Raji (cell line): Measurements from ENCODE around the gene ASCC1.

Experiments
- POLR2A ChIP-seq: IDR thresholded peaks from 2 replicates; pipeline ENCODE4 v1.6.1; 2011; ENCODE audit warnings: low read depth, low read length, control low read depth; ENCODE audit not compliant: insufficient read depth

The ASCC1 gene

DNA sequence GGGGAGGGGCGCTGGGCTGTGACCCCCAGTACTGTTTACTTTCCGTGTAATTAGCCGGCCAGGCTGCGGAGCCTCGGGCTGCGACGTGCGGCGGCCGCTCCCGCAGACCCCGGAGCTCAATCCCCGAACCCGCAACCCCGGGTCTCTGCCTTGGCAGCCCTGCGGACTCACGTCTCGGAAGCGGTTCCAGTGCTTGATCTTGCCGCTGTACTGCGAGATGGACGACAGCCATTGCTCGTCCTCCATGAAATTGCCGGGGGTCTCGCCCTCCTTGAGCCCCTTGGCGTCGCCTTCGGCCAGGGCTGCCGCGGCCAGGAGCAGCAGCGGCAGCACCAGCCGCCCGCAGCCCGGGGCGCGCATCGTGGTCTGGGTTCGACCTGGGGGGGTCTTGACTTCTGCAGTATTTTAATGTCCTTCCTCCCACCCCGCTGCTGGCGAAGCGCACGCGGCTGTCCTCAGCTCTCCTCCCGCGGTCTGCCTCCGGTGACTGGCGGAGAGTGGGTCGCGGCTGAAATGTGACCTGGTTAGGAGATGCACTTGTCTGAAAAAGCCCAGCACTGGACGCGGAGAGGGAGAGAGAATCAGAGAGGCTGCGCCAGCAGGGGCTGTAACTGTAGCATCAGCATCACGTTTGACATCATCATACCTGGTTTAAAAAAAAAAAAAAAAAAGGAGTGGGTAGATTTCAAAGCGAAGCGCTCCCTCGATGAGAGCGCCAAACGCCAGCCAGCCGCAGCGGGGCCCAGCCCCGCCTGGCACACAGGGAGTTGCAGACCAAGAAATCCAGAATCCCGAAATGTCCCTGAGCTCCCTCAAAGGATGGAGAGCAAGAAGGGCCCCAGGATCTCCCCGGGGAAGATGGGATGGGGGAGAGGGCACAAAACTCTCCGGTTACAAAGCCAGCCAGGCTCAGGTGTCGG lies 127.8 kb downstream of the ASCC1 start, which contains the start of gene SPOCK2:
TSS of gene SPOCK2 (minus strand) at position 583 of the 920 bp plus-strand sequence. CDS start at position 360, 223 bp downstream.
- TF ChIP-seq POLR2A, result no peak

DNA sequence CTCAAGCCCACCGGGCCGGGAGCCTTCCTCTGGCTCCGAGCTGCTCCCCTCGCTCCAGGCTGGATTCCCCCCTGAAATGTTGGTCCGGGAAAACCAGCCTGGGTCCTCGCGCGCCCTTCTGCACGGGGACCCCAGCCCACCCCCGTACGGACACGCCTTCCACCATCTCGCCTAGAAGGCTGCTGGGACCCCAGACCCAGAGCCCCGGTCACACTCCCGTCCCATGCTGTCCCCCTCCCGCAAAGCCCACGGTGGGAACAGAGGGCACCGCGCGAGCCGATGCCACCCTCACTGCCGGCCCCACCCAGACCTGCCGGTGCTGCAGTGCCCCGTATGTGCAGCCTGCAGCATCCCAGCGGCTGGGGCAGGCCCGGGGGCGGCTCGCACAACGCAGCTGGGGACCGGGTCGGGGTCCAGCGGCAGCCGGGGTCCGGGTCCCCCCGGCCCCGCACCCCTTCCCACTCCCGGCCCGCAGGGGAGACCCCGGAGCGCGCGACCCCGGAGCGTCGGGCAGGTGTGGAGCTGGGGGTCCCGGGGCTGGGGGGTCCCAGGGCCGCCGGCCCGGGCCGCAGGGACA lies 128.6 kb downstream of the ASCC1 start:
- TF ChIP-seq POLR2A, result no peak

DNA sequence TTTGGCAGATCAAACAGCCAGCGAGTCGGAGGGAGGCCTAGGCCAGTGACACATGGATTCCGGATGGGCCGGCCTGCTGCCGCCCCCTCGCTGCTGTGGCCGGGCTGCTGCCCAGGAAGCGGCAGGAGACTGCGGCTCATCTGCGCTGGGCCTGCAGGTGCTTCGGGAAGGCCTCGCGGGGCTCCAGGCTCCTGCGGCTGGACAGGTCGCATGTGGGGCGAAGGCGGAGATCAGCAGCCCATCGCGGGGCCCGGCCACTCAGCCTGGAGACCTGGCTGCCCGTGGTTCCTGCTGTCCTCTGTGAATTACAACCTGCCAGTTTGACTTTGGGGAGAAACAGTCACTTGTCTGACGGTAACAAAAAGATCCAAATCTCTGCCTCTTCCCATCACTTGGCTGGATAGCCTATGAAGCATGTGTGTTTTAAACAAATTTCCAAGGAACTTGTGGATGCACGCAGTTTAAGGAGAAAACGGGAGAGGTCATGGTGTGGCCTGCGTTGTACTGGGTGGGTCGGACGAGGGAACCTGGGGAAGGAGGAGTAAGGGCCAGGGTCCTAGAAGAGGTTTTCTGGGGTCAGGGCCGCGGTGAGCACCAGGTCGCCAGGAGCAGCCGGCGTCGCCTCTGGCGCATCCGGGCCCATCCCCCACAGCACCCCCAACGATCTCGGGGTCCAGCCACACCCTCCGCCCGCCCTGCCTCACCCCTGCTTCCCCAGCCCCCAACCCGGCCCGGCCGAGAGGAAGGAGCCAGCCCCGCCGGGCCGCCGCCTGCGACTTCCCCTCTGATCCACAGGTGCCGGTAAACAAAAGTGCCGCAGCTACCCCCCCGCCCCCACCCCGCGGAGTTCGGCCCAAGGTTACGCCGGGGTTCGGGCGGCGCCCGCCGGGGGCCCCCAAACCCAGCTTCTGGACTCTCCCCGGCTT lies 129.3 kb downstream of the ASCC1 start:
- TF ChIP-seq POLR2A, result no peak

- no peak for TF ChIP-seq POLR2A
Observed at GRCh38 chr10:72085864-72086465, 130.1 kb downstream of the ASCC1 start.

GRCh38 chr10:72085166-72085565 lies 130.9 kb downstream of the ASCC1 start:
- TF ChIP-seq POLR2A, result no peak

DNA sequence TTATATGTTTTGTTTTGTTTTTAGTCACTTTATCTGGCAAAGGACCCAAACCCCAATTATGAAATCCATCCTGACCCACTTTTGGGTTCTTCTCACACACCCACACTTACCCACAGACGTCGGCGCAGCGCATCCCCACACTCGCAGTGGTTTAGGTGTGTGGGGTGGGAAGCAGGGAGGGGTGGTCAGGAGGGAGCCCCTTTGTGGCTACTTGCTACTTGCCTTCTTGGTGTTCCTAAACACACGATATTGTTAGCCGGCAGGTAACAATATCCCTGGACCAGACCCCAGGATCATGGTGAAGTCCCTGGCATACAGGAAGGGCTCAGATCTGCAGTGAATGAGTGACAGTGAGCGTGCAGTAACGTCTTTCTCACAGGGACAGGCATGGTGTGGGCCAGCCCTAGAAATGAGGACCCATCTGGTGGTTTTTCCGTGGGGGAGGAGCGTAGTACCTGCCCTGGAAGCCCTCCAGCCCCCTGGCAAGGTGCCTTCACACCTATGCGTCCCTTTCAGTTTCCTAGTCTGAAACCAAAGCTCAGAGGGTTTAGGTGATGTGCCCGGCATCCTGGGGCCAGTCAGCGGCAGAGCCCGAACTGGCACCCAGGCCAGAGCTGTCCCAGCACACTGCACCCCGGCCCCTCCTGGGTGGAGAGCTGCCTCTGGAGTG lies 132.2 kb downstream of the ASCC1 start:
- TF ChIP-seq POLR2A, result no peak

DNA sequence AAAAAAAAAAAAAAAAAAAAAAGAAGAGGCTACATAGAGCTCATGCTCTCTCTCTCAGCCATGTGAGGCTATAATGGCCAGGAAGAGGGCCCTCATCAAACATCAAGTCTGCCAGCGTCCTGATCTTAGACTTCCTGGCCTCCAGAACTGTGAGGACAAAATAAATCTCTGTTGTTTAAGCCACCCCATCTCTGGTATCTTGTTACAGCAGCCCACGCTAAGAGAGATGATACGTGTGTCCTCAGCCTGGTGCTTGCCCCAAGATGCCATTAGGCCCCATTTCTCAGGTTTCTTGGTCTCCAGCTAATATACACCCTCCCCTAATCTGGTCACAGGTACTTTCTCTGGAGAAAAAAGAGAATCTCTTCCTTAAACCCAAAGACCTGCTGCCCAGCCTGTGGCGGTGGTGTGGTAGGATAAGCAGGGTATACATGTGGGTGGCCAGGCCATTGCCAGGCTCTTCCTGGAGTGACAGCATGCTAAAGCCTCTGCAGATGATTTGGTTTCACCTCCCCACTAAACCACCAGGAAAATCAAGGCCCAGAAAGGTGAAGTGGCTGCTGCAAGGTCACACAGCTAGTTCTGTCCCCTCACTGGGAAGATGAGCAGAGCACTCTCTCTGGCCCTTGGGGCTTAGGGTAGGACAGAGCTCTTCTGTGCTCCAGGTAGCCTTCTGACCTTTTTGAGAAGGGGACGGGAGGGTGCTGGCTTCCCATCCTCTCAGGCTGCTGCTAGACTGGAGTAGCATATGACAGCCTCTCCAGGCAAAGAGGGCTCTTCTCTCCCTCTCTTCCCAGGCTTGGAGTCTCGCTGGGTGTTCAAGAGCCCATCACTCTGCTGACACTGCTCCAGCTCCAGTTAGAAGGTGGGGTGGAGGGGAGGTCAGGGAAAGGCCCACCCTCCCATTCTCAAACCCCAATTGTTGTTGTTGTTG lies 133.0 kb downstream of the ASCC1 start:
- no peak for TF ChIP-seq POLR2A

DNA sequence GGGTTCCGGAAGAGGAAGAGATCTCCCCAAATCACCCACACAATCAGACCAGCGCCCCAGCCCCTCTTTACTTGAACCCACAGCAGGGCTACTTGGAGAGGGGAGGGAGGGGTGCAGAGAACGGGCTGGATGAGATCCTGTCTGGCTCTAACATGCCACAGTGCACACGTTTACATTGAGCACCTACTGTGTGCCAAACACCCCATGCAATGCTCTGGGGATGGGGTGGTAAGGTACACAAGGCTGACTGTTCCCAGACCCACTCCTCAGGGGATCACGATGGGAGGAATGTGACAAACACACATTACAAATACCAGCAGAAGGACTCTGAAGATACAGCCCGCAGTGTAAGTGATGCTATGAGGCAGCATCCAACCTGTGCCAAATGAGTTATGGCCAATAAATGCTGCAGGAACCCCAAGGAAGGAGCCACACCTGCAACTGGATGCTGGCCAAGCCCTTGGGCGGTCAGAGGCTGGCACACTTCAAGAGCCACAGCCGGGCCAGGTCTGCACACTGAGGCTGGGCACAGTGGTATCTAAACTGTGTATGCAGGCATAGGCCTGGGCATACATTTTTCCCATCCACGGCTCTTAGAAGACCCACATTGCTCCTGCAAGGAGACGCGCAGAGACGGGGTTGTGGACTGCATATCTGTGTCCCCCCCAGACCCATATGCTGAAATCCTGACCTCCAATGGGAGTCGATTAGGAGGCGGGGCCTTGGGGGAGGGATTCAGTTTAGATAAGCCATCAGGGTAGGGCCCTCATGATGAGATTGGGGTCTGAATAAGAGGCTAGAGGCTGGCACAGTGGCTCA lies 134.1 kb downstream of the ASCC1 start:
- no peak for TF ChIP-seq POLR2A

DNA sequence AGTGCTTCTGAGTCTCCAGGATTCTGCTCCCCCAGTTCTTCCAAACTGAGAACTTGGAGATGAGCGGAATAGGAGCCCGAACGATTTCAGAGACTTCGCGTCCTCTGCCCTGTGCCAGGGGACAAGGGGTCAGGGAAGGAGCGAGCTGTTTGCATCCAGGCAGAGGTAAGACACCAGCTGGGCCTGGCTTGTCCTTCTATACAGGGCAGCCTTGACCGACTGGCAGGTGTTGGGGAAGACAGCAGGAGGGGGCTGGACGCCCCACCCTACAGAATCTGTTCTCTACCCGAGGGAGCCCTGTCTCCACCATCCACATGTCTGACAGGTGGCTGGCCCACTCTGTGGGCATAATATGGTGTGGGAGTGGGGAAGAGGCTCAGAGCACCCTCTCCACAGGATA lies 134.9 kb downstream of the ASCC1 start:
- TF ChIP-seq POLR2A, result no peak

GRCh38 chr10:72080042-72080975 lies 135.8 kb downstream of the ASCC1 start:
- no peak for TF ChIP-seq POLR2A

DNA sequence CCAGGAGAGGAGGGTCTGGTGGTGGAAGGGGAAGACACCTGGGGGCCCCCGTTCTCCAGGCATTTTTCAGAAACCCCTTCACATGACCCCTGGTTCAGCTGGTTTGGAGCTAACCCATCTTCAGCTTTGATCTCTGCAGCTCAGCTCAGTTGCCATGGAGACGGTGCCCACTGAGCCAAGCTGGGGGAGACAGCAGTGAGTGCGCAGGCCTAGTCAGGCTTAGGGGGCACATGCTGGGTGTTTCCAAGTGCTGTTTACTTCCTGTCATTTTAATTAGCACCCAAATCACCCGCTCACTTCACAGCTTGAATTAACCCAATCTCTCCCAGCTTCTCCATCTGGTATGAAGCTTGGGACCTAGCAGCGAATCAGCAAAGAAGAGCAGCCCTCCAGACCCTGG lies 136.7 kb downstream of the ASCC1 start:
- no peak for TF ChIP-seq POLR2A
